GM12873 (cell line): ENCODE results near the gene SLC32A1.

Source experiments
- CTCF ChIP-seq: IDR thresholded peaks from 2 replicates; pipeline ENCODE4 v1.5.1; 2012; ENCODE audit warnings: low read depth, mild to moderate bottlenecking, moderate library complexity, low read length, control low read depth; ENCODE audit not compliant: insufficient read depth; ENCODE audit errors: missing control alignments

Gene SLC32A1

GRCh38 chr20:38706509-38706908 is 17.8 kb upstream of the SLC32A1 start:
- TF ChIP-seq CTCF = no peak

- no peak for TF ChIP-seq CTCF
These were observed 10.0 kb upstream of the SLC32A1 start for GRCh38 chr20:38714308-38714707.

GRCh38 chr20:38715646-38716045 is 8.6 kb upstream of the SLC32A1 start:
- TF ChIP-seq CTCF = no peak

GRCh38 chr20:38722683-38723016 is 1.6 kb upstream of the SLC32A1 start:
- TF ChIP-seq CTCF = no peak

- no peak for TF ChIP-seq CTCF
These were observed 1.1 kb upstream of the SLC32A1 start for GRCh38 chr20:38723017-38723847.

- TF ChIP-seq CTCF = no peak
These were observed 401 bp downstream of the SLC32A1 start for GRCh38 chr20:38724626-38725147.

GRCh38 chr20:38725148-38725901 is 1.0 kb downstream of the SLC32A1 start:
- TF ChIP-seq CTCF = peak; percentile 15
